CD4-positive, alpha-beta T cell treated with Interleukin-6 at 100 ng/mL for 8 hours (primary cell): ENCODE results near the gene SH2D3C.

Experiments
- DNase-seq: peaks from one replicate; pipeline ENCODE4 v3.0.0-alpha.2; 2020; ENCODE audit warnings: mixed read lengths, low spot score

The SH2D3C gene

DNA sequence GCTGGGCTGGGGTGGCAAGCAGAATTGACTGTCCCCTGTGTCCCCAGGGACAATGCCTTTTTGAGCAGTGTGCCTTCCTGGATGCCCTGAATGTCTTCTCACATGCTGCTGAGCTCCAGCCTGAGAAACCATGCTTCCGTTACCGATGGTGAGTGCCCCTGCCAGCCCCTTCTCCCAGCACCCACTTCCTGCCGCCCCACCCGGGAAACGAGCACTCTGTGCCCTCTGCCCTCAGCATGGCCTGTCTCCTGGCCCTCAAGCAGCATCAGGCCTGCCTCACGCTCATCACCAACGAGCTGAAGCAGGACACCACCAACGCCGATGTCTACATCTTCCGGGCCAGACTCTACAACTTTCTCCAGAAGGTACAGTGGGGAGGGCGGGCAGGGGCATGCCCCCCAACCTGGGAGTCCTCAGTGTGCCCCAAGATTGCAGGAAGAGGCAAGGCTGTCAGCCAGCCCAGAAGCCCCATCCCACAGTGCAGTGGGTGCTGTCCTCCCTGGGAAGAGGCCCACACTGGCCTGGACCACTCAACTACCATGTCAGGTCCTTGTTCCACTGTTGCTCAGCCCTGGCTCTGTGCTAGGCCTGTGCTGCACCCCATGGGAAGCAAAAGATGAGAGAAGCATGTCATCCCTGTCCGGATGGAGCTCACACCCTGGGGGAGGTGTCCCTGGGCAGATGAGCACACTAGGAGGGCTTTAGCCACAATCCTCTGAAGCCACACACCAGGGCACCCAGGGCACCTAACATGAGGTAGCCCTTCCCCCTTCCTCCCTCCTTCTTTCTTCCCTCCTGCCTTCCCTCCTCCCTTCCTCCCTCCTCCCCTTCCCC, 58.2 kb downstream of the SH2D3C start:
- DNase-seq = peak; percentile 46

DNA sequence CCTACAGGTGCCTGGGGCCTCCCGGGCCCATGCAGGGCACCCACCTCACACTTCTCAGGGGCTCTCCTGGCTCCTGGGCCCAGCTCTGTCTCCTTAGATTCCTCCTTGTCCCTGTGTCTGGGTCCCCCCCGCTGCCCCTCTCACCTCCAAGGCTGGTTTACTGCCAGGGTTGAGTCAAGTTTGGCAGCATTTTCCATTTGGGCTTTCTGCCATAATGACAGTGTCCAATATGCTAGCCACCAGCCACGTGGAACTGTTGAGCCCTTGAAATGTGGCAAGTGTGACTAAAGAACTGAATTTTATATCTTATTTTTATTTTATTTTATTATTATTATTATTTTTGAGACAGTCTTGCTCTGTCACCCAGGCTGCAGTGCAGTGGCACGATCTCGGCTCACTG, 60.7 kb downstream of the SH2D3C start:
- no peak for DNase-seq

DNA sequence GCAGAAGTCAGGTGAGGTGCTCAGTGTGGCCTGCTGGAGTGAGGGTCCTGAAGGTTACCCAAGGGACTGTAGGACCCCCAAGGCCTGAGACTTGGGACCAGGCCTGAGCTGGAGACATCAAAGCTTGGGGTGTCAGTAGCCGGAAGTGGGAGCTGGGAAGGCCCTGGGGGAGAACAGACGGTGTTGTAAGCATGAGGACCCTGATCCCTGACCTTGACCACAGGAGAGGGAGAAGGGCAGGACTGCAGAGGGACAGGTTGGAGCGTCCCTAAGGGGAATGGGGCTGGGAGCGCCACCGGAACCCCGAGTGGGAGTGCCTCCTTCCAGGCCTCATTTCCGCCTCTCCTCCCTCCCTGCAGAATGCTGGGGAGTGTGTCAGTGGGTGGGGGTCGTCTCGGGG, 62.1 kb downstream of the SH2D3C start:
- DNase-seq = no peak

DNA sequence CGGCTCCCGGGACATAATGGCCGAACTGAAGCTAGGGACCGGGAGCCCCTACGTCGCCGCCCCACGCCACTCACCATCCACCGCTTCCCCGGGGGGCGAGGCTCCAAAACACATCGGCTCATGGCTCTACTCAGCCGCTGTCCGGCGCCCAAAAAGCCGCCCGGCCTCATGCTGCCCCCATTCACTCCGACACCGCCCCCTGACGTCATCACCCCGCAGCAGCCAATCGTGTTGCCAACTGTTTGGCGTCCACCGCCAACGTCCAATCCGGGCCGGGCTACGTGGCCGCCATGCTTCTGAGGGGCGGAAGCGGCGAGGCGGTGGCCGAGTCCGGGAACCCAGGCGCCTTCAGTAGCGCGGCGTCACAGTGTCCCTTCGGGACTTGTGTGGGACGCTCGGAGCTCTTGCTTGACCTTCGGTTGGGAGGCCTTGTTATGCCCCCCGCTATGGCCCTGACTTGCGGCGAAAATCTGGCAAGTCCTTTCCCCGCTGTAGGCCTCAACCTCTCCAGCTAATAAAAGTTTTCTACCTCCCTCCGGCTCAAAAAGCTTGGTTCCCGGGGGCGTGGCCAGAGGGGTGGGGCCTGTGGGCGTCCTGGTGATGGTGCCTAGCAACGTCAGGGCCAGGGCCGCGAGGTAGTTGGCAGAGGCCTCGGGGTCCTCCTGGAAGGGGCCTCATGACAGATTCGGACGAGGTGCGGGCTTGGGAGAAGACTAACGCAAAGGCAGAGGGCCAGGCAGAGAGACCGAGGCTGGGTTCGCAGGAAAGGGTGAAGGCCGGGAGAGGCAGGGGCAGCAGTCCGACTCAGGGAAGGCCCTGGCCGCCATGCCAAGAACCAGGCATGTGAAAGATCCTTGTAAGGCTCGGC, 62.8 kb downstream of the SH2D3C start, which contains the start of the genes PTRH1 and TTC16:
TSS of gene PTRH1 (minus strand) at position 194 of the 868 bp plus-strand sequence. CDS start at position 170, 24 bp downstream.
TSS of gene TTC16 (plus strand) at position 610 of the 868 bp plus-strand sequence. CDS start at position 677, 67 bp downstream.
- peak; percentile 93 for DNase-seq

DNA sequence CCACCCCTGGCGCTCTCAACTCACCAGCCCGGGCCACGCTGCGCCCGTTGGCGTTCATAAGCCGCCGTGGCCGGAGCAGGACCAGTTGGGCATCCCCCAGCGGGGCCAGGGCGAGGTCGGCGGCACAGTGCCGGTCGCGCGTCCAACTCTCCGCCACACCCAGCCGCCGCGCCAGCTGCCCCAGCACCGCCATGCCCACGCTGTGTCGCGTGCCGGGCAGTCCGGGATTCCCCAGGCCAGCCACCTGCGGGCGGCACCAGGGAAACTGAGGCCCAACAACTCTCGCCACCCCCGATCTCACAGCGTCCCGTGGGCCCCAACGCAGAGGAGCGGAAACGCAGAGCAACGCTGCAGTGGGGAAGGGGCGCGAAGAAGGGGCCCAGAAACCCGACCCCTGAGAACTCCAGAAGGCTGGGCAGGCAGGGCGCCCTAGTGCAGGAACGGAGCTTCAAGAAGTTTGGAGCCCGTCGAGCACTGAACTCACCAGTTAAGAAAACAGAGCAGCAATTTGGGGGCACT, 63.5 kb downstream of the SH2D3C start:
- DNase-seq = no peak

DNA sequence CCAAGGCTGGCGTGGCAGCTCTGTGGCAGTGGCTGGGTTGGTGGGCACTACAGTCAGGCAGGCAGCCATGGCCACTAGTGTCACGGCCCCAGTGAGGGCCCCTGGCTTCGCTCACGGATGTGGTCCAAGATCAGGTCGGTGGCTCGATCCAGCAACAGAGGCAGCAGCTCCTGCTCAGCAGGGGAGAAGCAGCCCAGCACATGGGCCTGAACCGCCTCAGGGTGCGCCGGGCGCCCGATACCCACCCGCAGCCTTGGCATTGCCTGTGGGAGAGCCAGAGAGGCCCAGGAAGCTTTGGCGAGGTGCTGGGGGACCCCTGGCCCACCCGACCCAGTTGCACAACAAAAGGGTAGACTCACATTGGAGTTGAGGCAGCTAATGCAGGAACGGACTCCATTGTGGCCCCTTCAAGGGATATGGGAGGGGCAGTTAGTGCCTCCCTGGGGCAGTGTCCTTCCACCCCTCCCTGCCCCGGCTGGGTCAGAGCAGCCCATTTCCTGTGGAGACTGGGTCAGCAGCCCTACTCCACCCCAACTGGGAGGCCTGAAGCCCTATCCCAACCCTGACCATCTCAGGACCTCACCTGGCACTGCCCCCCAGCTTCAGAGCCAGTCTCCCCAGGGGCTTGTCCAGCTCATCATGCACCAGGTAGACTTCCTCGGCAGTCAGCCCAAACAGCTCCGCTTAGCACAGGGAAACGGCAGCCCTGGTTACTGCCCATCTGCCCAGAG, 64.3 kb downstream of the SH2D3C start:
- DNase-seq = no peak

DNA sequence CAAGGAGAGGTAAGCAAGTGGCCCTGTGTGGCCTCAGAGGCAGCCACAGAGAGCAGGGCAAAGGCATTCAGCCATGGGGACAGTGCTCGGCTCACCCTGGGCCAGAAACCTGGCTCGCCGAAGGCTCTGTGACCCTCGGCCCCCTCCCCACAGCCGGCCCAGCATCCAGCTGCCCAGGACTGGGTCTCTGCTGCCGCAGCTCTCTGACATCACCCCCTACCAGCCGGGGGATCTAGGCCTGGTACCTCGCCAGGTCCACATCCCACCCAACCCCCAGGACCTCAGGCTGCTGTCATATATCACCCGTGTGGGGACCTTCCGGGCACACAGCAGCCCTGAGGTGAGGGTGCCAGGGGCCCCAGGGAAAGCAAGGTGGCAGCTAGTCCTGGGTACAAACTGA, 65.6 kb downstream of the SH2D3C start:
- no peak for DNase-seq

DNA sequence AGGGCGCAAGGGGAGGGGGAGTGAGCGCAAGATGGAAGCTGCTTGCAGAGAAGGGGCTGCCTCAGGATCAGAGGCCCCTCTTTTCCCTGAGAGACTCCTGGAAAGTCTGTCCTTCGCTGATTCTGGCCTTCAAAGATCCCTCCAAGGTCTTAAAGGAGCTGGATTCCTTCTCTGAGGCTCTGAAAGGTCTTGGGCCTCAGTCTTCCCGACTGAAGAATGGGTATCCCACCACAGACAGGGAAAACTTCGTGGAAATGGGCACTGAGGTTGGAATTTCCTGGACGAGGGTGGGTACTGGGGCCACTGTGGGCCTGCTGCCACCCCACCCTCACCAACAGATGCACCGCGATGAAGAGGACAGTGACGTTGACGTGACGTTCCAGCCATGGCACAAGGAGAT, 66.1 kb downstream of the SH2D3C start:
- DNase-seq = no peak

DNA sequence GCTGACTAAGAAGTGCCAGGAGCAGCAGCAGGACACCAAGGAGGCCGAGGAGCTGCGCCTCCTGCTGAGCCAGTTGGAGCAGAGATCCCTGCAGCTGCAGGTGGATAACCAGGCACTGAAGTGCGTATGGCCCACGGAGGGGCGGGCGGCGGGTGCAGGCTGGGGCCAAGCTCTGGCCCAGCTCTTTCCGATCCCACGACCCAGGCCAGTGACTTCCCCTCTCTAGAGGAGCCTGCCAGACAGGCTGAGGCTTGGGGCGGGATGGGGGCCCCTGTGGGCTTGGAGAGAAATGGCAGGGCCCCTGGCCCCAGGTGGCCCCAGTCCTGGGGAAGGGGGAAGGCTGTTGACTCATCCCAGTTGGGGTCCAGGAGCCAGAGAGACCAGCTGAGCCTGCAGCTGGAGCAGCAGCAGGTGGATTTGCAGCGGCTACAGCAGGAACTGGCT, 66.6 kb downstream of the SH2D3C start:
- DNase-seq = no peak

DNA sequence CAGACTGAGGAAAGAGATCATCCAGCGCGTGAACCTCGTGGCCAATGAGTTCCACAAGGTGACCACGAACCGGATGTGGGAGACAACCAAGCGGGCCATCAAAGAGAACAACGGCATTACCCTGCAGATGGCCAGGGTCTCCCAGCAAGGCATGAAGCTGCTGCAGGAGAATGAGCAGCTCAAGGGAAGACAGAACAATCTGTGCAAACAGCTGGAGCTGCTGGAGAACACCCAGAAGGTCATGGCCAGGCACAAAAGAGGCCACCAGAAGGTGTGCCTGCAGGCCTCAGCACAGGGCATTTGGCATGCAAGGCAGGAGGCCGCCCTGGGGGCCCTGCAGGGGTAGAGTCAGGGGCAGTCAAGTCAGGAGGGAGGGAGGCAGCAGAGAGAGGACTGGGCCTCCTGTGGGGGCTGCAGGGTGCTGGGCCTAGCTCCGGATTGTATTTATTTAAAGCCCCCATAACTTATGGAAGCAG, 67.2 kb downstream of the SH2D3C start:
- DNase-seq = no peak

DNA sequence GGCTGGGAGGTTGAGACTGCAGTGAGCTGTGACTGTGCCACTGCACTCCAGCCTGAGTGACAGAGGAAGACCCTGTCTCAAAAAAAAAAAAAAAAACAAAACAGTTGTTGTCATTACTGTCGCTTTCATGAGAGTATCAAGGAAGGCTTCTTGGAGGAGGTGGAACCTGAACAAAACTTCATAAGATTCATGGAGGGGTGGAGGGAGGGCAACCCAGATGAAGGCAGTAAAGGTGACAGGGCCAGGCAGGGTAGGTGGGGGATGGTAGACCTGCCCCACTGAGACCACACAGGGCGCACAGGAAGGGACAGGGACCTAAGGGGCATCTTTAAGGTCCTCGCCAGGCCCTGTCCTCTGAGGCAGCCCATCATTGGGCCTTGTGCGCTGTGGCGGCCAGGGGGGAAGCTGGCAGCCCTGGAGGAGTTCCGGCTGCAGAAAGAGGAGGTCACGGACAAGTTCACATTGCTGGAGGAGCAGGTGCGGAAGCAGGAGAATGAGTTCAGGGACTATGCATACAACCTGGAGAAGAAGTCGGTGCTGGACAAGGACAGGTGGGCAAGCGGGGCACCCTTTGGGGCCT, 68.2 kb downstream of the SH2D3C start:
- no peak for DNase-seq

DNA sequence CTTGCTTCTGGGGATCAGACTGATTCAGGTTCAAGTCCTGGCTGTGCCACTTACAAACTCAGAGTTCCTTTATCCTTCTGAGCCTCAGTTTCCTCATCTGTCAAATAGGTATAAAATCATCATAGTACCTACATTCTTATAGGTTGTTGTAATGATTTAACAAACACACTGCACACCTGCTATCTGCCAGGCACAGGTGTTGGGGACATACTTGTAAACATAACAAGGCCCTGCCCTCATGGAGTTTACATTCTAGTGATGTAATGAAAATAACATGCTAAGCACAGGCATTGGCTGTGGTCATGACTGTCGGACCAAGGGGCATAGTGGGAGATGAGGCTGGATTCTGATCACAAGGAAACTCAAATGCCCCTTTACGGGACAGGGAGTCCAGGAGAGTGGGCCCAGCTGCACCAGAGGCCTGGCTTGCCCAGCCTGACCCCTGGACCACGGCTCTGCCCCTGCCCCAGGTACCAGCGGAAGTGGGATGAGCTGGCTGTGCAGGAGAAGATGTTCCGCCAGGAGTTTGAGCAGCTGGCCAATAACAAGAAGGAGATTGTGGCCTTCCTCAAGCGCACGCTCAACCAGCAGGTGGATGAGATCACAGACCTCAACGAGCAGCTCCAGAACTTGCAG, 69.4 kb downstream of the SH2D3C start:
- no peak for DNase-seq

DNA sequence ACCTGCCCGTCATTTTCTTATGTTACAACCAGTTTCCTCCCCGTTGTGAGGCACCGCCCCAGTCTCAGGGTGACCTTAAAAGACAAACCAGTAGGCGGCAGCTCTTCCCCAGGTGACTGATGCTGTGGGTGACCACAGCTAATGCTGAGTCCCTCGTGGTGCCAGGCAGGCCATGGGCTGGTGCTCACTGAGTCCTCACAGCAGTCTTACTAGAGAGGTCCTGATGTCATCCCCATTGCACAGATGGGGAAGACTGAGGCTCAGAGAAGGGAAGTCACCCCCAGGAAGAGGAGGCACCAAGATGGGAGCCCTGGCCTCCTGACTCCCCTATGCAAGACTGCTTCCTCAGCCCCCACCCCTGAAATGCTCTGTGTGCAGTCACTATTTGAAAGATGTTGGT, 70.7 kb downstream of the SH2D3C start:
- peak; percentile 37 for DNase-seq

DNA sequence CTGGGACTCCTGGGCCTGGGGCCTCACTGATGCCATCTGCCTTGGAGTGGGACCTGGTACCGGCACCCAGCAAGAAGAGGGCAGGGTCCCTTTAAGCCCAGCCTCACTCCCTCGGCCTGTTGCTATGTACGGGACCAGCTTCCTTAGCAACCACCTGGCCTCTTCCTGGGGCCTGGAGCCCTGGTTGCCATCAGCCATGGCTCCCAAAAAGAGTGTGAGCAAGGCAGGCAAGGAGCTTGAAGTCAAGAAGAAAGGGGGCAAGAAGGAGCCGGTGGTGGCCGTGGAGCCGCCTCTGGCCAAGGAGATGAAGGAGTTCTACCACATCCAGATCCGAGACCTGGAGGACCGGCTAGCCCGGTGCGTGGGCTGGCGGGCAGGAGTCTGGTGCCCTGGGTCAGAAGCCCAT, 71.6 kb downstream of the SH2D3C start, which contains the start of gene CFAP157:
TSS of gene CFAP157 (plus strand) at position 153 of the 406 bp plus-strand sequence. CDS start at position 197, 44 bp downstream.
- no peak for DNase-seq

DNA sequence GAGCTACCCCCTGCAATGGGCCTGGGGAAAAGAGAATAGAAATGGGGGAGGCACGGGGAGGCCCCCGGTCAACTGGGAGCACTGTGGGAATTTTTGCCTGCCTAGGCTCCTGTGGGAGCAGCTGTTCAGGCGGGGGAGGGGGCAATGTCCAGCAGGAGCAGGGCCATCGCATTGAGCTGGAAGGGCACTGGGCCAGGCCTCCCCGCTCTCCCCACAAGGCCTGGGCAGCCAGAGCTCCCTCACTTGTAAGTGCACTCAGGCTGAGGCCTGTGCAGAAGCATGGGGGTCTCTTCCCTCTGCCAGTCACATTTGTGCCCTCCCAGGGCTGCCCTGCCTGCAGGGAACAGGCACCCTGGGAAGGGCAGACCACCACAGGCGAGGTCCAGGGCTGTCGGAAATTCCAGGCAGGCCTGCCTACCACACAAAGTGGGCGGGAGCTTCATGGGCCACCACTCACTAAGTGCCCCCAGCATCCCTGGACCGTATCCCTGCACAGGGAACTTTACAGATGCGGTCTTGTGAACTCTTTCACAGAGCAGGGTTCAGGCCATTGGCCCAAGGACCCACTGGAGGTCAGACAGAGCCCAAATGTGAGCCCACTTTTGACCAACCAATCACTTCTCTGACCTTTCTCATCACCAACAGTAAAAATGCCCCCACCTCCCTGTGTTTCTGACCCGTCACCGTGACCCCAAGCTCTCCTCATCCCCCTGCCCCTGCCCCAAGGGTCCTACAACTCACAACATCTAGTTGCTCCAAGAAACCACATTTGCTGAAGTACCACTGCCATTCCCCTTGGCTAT, 72.7 kb downstream of the SH2D3C start:
- DNase-seq = no peak

DNA sequence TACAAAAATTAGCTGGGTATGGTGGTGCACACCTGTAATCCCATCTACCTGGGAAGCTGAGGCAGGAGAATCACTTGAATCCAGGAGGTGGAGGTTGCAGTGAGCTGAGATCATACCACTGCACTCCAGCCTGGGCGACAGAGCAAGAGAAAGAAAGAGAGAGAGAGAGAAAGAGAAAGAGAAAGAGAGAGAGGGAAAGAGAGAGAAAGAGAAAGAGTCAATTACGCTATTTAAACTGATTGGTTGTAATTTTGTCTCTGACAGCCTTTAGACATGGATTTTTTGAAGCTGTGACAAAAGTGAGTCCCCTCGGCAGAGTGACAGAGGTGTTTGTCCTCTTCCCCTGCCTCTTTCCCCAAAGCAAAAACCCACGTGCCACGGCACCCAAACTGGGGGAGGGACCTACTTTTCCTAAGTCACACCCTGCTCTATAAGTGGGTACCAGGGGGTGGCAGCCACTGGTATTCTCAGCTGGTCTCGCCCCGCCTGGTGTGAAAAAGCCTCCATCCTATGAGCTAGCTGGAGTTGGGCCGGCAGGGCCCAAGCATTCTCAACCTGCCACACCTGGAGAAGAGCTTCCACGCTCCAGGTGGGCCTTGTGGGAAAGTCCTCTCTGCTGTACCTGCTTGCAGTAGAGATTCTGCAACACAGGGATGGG, 75.0 kb downstream of the SH2D3C start:
- DNase-seq = no peak

DNA sequence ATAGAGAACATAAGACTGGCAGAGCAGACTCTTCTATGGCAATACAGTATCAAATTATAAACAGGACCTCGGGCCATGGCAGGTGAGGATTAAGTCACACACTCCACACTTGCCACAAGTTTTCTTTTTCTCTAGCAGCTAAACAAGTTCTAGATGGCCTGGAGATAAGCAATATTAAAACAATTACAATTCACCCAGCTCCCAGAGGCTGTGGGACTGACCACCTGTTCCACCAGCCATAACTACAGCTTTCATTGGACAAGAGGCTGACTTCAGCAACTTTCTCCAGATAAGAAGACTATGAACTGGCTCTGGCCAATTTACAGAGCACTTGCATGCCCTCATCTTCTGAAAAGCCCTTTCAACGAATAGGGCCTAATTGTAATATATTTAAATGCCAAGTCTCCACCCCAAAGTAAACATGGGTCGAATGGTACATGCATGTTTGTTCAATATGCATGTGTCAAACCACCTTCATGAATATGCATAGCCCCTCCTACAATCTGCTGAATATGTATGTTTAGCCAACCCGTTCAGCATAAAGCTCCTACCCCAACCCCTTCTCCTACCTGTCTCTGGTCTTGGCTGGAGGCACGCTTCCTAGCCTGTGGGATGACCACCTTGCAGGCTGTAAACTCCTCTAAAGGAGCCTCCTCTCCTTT, 77.7 kb downstream of the SH2D3C start:
- no peak for DNase-seq

DNA sequence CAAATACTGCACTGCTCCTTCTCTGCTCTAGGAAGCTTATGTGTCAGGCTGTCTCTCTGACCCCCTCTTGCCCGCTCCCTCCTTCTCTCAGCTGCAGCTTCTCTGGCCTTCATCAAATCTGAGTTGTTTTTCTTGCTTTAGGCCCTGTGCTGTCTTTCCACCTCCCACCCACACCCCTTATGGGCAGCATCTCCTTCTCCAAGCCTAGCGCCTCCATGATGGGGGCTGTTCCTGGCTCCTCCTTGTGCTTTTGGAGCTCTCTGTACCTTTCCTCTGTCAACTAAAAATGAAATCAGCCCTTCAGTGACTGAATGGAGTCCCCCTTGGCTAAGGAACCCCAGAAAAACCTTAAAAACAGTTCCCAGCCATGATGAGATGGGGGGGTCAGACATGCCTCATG, 78.3 kb downstream of the SH2D3C start:
- no peak for DNase-seq
